Endothelial cell (in vitro differentiated cells): ENCODE measurements around the gene EPN3. TPM values are rescaled to one million over a fixed set of nuclear protein-coding genes. Genes with fewer than 3 reads are reported as not detected.

Source experiments
- DNase-seq: peaks from one replicate; pipeline ENCODE4 v3.0.0; 2021; ENCODE audit warnings: low spot score
- H3K27ac Mint-ChIP-seq: one replicate; pipeline ENCODE4 v1.8.0; 2021; ENCODE audit warnings: mixed read lengths, inconsistent platforms; ENCODE audit not compliant: unreplicated experiment
- H3K27me3 Mint-ChIP-seq: one replicate; pipeline ENCODE4 v1.8.0; 2021; ENCODE audit warnings: mild to moderate bottlenecking, moderate library complexity, mixed read lengths, inconsistent platforms; ENCODE audit not compliant: unreplicated experiment
- H3K36me3 Mint-ChIP-seq: one replicate; pipeline ENCODE4 v1.8.0; 2021; ENCODE audit warnings: mild to moderate bottlenecking, low read depth, mixed read lengths, inconsistent platforms; ENCODE audit not compliant: unreplicated experiment
- H3K4me1 Mint-ChIP-seq: one replicate; pipeline ENCODE4 v1.8.0; 2021; ENCODE audit warnings: mild to moderate bottlenecking, mixed read lengths, inconsistent platforms; ENCODE audit not compliant: unreplicated experiment
- H3K4me3 Mint-ChIP-seq: one replicate; pipeline ENCODE4 v1.8.0; 2021; ENCODE audit warnings: mild to moderate bottlenecking, mixed read lengths, inconsistent platforms; ENCODE audit not compliant: unreplicated experiment
- H3K9me3 Mint-ChIP-seq: one replicate; pipeline ENCODE4 v1.8.0; 2021; ENCODE audit warnings: mixed read lengths, inconsistent platforms; ENCODE audit not compliant: unreplicated experiment
- CTCF ChIP-seq: fragments of 200-600 bp; sonication (generic); IDR thresholded peaks from one replicate; pipeline ENCODE4 v1.5.0; 2021; ENCODE audit warnings: antibody characterized with exemption; ENCODE audit not compliant: unreplicated experiment
- total RNA-seq: library from RNA; stranded (reverse); fragmentation: NEBNext Ultra II Directional; extraction: Animal tissue kit (Norgen Biotek cat#: 25700); gene quantifications from one replicate; pipeline ENCODE4 v1.2.1, GENCODE V29; 2021; ENCODE audit not compliant: unreplicated experiment

Gene EPN3
- total RNA-seq, 1 donor from 2014 or later, result 0.49 TPM

GRCh38 chr17:50502301-50502990 is 30.1 kb upstream of the EPN3 start:
- H3K27me3 Mint-ChIP-seq, result peaks cover 3% of the 10 kb centered on the region
- peaks cover 8% of the 10 kb centered on the region for H3K4me1 Mint-ChIP-seq
- H3K4me3 Mint-ChIP-seq, result no peak overlapping the region
- no peak overlapping the region for H3K27ac Mint-ChIP-seq
- H3K9me3 Mint-ChIP-seq, result no peaks in the 10 kb centered on the region
- no peak for DNase-seq
- H3K36me3 Mint-ChIP-seq, result no peaks in the 10 kb centered on the region
- no peak for TF ChIP-seq CTCF

DNA sequence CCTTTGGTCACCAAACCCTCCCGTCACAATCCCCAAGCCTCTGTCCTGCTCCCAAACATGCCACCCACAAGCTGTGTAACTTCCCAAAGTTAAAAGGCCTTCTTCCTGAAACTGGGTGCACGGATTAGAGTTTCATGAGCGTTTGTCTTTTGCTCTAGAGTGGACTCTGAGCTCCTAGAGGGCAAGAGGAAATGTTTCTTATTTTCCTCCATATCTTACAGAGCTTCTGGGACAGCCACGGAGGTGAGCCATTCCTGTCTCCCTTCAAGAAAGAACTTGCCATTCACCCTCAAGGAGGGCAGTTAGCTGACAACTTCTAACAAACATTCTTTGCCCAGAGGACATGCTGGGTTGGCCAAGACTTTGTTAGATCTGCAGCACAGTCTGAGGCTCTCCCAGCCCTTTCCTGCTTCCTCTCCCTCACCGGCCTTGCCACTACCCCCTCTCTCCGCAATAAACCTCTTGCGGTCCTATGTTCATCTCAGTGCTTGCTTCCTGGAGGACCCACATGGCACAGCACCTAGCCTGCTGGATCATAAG is 26.9 kb upstream of the EPN3 start:
- no peak for DNase-seq
- no peak overlapping the region for H3K4me3 Mint-ChIP-seq
- TF ChIP-seq CTCF, result no peak
- no peaks in the 10 kb centered on the region for H3K9me3 Mint-ChIP-seq
- H3K27me3 Mint-ChIP-seq, result peaks cover 10% of the 10 kb centered on the region
- no peaks in the 10 kb centered on the region for H3K36me3 Mint-ChIP-seq
- H3K4me1 Mint-ChIP-seq, result peaks cover 17% of the 10 kb centered on the region
- H3K27ac Mint-ChIP-seq, result no peak overlapping the region

GRCh38 chr17:50506298-50506697 is 26.2 kb upstream of the EPN3 start:
- Mint-ChIP-seq H3K27ac (no peak overlapping the region), H3K36me3 (no peaks in the 10 kb centered on the region), H3K4me3 (peak overlapping the region; percentile 15), H3K9me3 (no peaks in the 10 kb centered on the region), H3K27me3 (peaks cover 10% of the 10 kb centered on the region), H3K4me1 (peaks cover 17% of the 10 kb centered on the region)
- DNase-seq, result no peak
- no peak for TF ChIP-seq CTCF

GRCh38 chr17:50507871-50508572 is 24.5 kb upstream of the EPN3 start, which contains the start of gene MYCBPAP:
Gene MYCBPAP (plus strand): TSS chr17:50508439. CDS start chr17:50508675, 236 bp downstream.
- Mint-ChIP-seq H3K27me3 (peaks cover 15% of the 10 kb centered on the region), H3K9me3 (no peaks in the 10 kb centered on the region), H3K27ac (no peak within 1 kb of the TSS), H3K4me3 (peak within 1 kb of the TSS; percentile 91), H3K4me1 (peaks cover 17% of the 10 kb centered on the region), H3K36me3 (no peaks in the 10 kb centered on the region)
- peak; percentile 77 for DNase-seq
- no peak for TF ChIP-seq CTCF
